HuH-7 (cell line): ENCODE data around the gene CACNA1H.

Experiments used
- DNase-seq: peaks from one replicate; pipeline ENCODE4 v3.0.0; 2011; ENCODE audit warnings: low spot score

Gene CACNA1H

GRCh38 chr16:1152651-1153259 is at the start of gene CACNA1H:
TSS of gene CACNA1H (plus strand) at chr16:1153106. CDS start at chr16:1153738, 632 bp downstream.
- peak; percentile 58 for DNase-seq

GRCh38 chr16:1103636-1103980 is 49.3 kb upstream of the CACNA1H start:
- no peak for DNase-seq

GRCh38 chr16:1105888-1106620 is 46.9 kb upstream of the CACNA1H start:
- peak; percentile 85 for DNase-seq

GRCh38 chr16:1106659-1107058 is 46.2 kb upstream of the CACNA1H start:
- DNase-seq = no peak

GRCh38 chr16:1107141-1107540 is 45.8 kb upstream of the CACNA1H start:
- no peak for DNase-seq

- no peak for DNase-seq
Observed at GRCh38 chr16:1107731-1108130, 45.2 kb upstream of the CACNA1H start.

GRCh38 chr16:1108299-1109252 is 44.3 kb upstream of the CACNA1H start:
- no peak for DNase-seq

GRCh38 chr16:1109648-1110047 is 43.3 kb upstream of the CACNA1H start:
- no peak for DNase-seq

- peak; percentile 62 for DNase-seq
Observed at GRCh38 chr16:1112506-1113184, 40.3 kb upstream of the CACNA1H start.

- no peak for DNase-seq
Observed at GRCh38 chr16:1113489-1113888, 39.4 kb upstream of the CACNA1H start.

- no peak for DNase-seq
Observed at GRCh38 chr16:1113889-1114526, 38.9 kb upstream of the CACNA1H start.

GRCh38 chr16:1116693-1117077 is 36.2 kb upstream of the CACNA1H start:
- DNase-seq = no peak

- DNase-seq = no peak
Observed at GRCh38 chr16:1117176-1117900, 35.6 kb upstream of the CACNA1H start.

- DNase-seq = no peak
Observed at GRCh38 chr16:1117926-1118325, 35.0 kb upstream of the CACNA1H start.

GRCh38 chr16:1119129-1119528 is 33.8 kb upstream of the CACNA1H start:
- DNase-seq = no peak

GRCh38 chr16:1119766-1120576 is 32.9 kb upstream of the CACNA1H start:
- DNase-seq = no peak

- DNase-seq = no peak
Observed at GRCh38 chr16:1120577-1120941, 32.3 kb upstream of the CACNA1H start.

GRCh38 chr16:1121009-1121408 is 31.9 kb upstream of the CACNA1H start:
- DNase-seq = no peak

GRCh38 chr16:1121601-1122397 is 31.1 kb upstream of the CACNA1H start:
- no peak for DNase-seq
